ENCODE data around the gene ZNF597. TPM values are rescaled to one million over a fixed set of nuclear protein-coding genes. Genes with fewer than 3 reads are reported as not detected.
A peak's percentile ranks its signal among the peaks of the same experiment; 100 is the strongest.

The ZNF597 gene
- total RNA-seq, 4 donors from 2014 or later: 1.3 to 5.2 (median 2.7) TPM

GRCh38 chr16:3444032-3444388, 706 bp upstream of the ZNF597 start:
- Histone ChIP-seq H3K4me3 (peak overlapping the region; percentile 55 to 57), H3K27me3 (no peaks in the 10 kb centered on the region), H3K4me1 (no peaks in the 10 kb centered on the region), H3K27ac (peak overlapping the region; percentile 35 to 59), H3K36me3 (no peaks in the 10 kb centered on the region), H3K9me3 (peaks cover 0 to 13% of the 10 kb centered on the region in 2 donors)
- TF ChIP-seq POLR2A (IDR thresholded peaks at IDR 0.05): no peak
- no peak for TF ChIP-seq CTCF (IDR thresholded peaks at IDR 0.05)
- DNase-seq: no peak
- intact Hi-C loops (cut with DNase I; ENCODE audit: low total_unique reads): no loop called here

- DNase-seq: no peak
- Histone ChIP-seq H3K4me3 (no peak overlapping the region), H3K36me3 (no peaks in the 10 kb centered on the region), H3K27me3 (no peaks in the 10 kb centered on the region), H3K4me1 (no peaks in the 10 kb centered on the region), H3K9me3 (peaks cover 0 to 15% of the 10 kb centered on the region in 2 donors), H3K27ac (no peak overlapping the region)
- TF ChIP-seq POLR2A (IDR thresholded peaks at IDR 0.05): no peak
- no peak for TF ChIP-seq CTCF (IDR thresholded peaks at IDR 0.05)
- intact Hi-C loops (cut with DNase I; ENCODE audit: low total_unique reads): no loop called here
These were observed 3.7 kb downstream of the ZNF597 start for GRCh38 chr16:3439637-3440036.

- TF ChIP-seq POLR2A (IDR thresholded peaks at IDR 0.05) (no peak), CTCF (IDR thresholded peaks at IDR 0.05) (no peak)
- Histone ChIP-seq H3K36me3 (no peaks in the 10 kb centered on the region), H3K27ac (no peak overlapping the region), H3K4me1 (no peaks in the 10 kb centered on the region), H3K4me3 (no peak overlapping the region), H3K9me3 (peaks cover 0 to 6% of the 10 kb centered on the region in 2 donors), H3K27me3 (no peaks in the 10 kb centered on the region)
- intact Hi-C loops (cut with DNase I; ENCODE audit: low total_unique reads): no loop called here
- DNase-seq: no peak
These were observed 8.9 kb downstream of the ZNF597 start for GRCh38 chr16:3434373-3434772.

GRCh38 chr16:3431779-3432219, 11.5 kb downstream of the ZNF597 start:
- TF ChIP-seq CTCF (IDR thresholded peaks at IDR 0.05) (no peak), POLR2A (IDR thresholded peaks at IDR 0.05) (no peak)
- Histone ChIP-seq H3K27ac (no peak overlapping the region), H3K4me1 (no peaks in the 10 kb centered on the region), H3K4me3 (no peak overlapping the region), H3K36me3 (no peaks in the 10 kb centered on the region), H3K27me3 (no peaks in the 10 kb centered on the region), H3K9me3 (no peaks in the 10 kb centered on the region)
- intact Hi-C loops (cut with DNase I; ENCODE audit: low total_unique reads): no loop called here
- peak; percentile 21 to 37 for DNase-seq

GRCh38 chr16:3413730-3414379, 29.4 kb downstream of the ZNF597 start:
- DNase-seq: no peak
- H3K36me3 ChIP-seq: no peaks in the 10 kb centered on the region
- no peak overlapping the region for H3K4me3 ChIP-seq
- intact Hi-C loops (cut with DNase I; ENCODE audit: low total_unique reads): no loop called here
- no peak overlapping the region for H3K27ac ChIP-seq
- H3K4me1 ChIP-seq: no peaks in the 10 kb centered on the region
- H3K9me3 ChIP-seq: peaks cover 0 to 56% of the 10 kb centered on the region in 2 donors
- TF ChIP-seq CTCF (IDR thresholded peaks at IDR 0.05) (no peak), POLR2A (IDR thresholded peaks at IDR 0.05) (no peak)
- H3K27me3 ChIP-seq: no peaks in the 10 kb centered on the region
